ENCODE measurements around the gene KLF6.

Gene KLF6

GRCh38 chr10:3797750-3798149 lies 12.7 kb upstream of the KLF6 start:
- no peak overlapping the region for H3K9ac ChIP-seq (ENCODE audit: low read length)
- no peak overlapping the region for H2BK12ac ChIP-seq (ENCODE audit: low read length in 2 of 2)
- no peak overlapping the region for H3K4ac ChIP-seq (ENCODE audit: low read depth in 1 of 2, low read length in 2 of 2)
- no peak overlapping the region for H4K8ac ChIP-seq (ENCODE audit: low read length)
- no peak overlapping the region for H3K4me2 ChIP-seq (ENCODE audit: low read length, poor library complexity, severe bottlenecking)
- H2BK120ac ChIP-seq (ENCODE audit: low read depth, low read length): no peak overlapping the region
- no peak overlapping the region for H2BK15ac ChIP-seq (ENCODE audit: low read depth, poor library complexity, severe bottlenecking)
- H2BK5ac ChIP-seq (ENCODE audit: low read depth, low read length, poor library complexity, severe bottlenecking): no peak overlapping the region
- no peak overlapping the region for H2AFZ ChIP-seq (ENCODE audit: low read depth, low read length)
- no peaks in the 10 kb centered on the region for H3K27me3 ChIP-seq (ENCODE audit: control insufficient read depth in 1 of 2, insufficient read depth in 1 of 2, low read length in 2 of 2)
- H3K4me3 ChIP-seq (ENCODE audit: insufficient read depth in 1 of 2, low read depth in 1 of 2, low read length in 2 of 2): no peak overlapping the region
- H4K91ac ChIP-seq (ENCODE audit: low read length): no peak overlapping the region
- H3K79me1 ChIP-seq (replicated peaks; ENCODE audit: low read length, poor library complexity, severe bottlenecking): no peaks in the 10 kb centered on the region
- no peak overlapping the region for H3K23ac ChIP-seq (ENCODE audit: low read length in 2 of 2)
- 100% methylated on average over 1 of the region's 1 CpG for WGBS
- H3K14ac ChIP-seq (ENCODE audit: low read length in 2 of 2): no peak overlapping the region
- DNase-seq: no peak
- H3K27ac ChIP-seq (ENCODE audit: low read length, poor library complexity, severe bottlenecking): no peak overlapping the region
- H3K9me3 ChIP-seq (ENCODE audit: control insufficient read depth, low read length): peaks cover 13% of the 10 kb centered on the region
- H3K18ac ChIP-seq (ENCODE audit: low read depth in 1 of 2, low read length in 2 of 2): no peak overlapping the region
- peaks cover under 1% of the 10 kb centered on the region for H3K4me1 ChIP-seq (ENCODE audit: control insufficient read depth, insufficient read depth, low read depth, low read length)
- H3K36me3 ChIP-seq (ENCODE audit: control insufficient read depth in 1 of 2, insufficient read depth in 2 of 2, low read depth in 1 of 2, low read length in 2 of 2): no peaks in the 10 kb centered on the region
- no peak overlapping the region for H2AK5ac ChIP-seq (ENCODE audit: low read length, severe bottlenecking)

- no peak overlapping the region for H2BK5ac ChIP-seq (ENCODE audit: low read depth, low read length, poor library complexity, severe bottlenecking)
- no peak overlapping the region for H2BK15ac ChIP-seq (ENCODE audit: low read depth, poor library complexity, severe bottlenecking)
Observed at GRCh38 chr10:3793553-3793952, 8.5 kb upstream of the KLF6 start.

GRCh38 chr10:3792710-3793219 lies 7.8 kb upstream of the KLF6 start:
- Histone ChIP-seq H4K8ac (ENCODE audit: low read length) (no peak overlapping the region), H2AK5ac (ENCODE audit: low read length, severe bottlenecking) (no peak overlapping the region), H3K4me2 (ENCODE audit: low read length, poor library complexity, severe bottlenecking) (no peak overlapping the region), H3K4me3 (ENCODE audit: insufficient read depth in 1 of 2, low read depth in 1 of 2, low read length in 2 of 2) (no peak overlapping the region), H2AFZ (ENCODE audit: low read depth, low read length) (no peak overlapping the region), H3K18ac (ENCODE audit: low read depth in 1 of 2, low read length in 2 of 2) (no peak overlapping the region), H2BK5ac (ENCODE audit: low read depth, low read length, poor library complexity, severe bottlenecking) (no peak overlapping the region), H3K14ac (ENCODE audit: low read length in 2 of 2) (no peak overlapping the region), H2BK120ac (ENCODE audit: low read depth, low read length) (no peak overlapping the region), H3K9me3 (ENCODE audit: control insufficient read depth, low read length) (peaks cover 8% of the 10 kb centered on the region), H3K27ac (ENCODE audit: low read length, poor library complexity, severe bottlenecking) (no peak overlapping the region), H3K4me1 (ENCODE audit: control insufficient read depth, insufficient read depth, low read depth, low read length) (no peaks in the 10 kb centered on the region), H3K27me3 (ENCODE audit: control insufficient read depth in 1 of 2, insufficient read depth in 1 of 2, low read length in 2 of 2) (no peaks in the 10 kb centered on the region), H2BK12ac (ENCODE audit: low read length in 2 of 2) (no peak overlapping the region), H3K9ac (ENCODE audit: low read length) (no peak overlapping the region), H3K79me1 (replicated peaks; ENCODE audit: low read length, poor library complexity, severe bottlenecking) (no peaks in the 10 kb centered on the region), H3K36me3 (ENCODE audit: control insufficient read depth in 1 of 2, insufficient read depth in 2 of 2, low read depth in 1 of 2, low read length in 2 of 2) (no peaks in the 10 kb centered on the region), H3K23ac (ENCODE audit: low read length in 2 of 2) (no peak overlapping the region), H4K91ac (ENCODE audit: low read length) (no peak overlapping the region), H2BK15ac (ENCODE audit: low read depth, poor library complexity, severe bottlenecking) (no peak overlapping the region), H3K4ac (ENCODE audit: low read depth in 1 of 2, low read length in 2 of 2) (no peak overlapping the region)
- WGBS: 95% methylated on average over 4 of the region's 4 CpGs
- no peak for DNase-seq

More at GRCh38 chr10:3793553-3793952, 8.5 kb upstream of the KLF6 start:
- H3K36me3 ChIP-seq (ENCODE audit: control insufficient read depth in 1 of 2, insufficient read depth in 2 of 2, low read depth in 1 of 2, low read length in 2 of 2): no peaks in the 10 kb centered on the region
- no peak overlapping the region for H3K4me2 ChIP-seq (ENCODE audit: low read length, poor library complexity, severe bottlenecking)
- no peak overlapping the region for H2BK12ac ChIP-seq (ENCODE audit: low read length in 2 of 2)
- no peak overlapping the region for H4K91ac ChIP-seq (ENCODE audit: low read length)
- no peak overlapping the region for H3K9ac ChIP-seq (ENCODE audit: low read length)
- no peak overlapping the region for H3K4ac ChIP-seq (ENCODE audit: low read depth in 1 of 2, low read length in 2 of 2)
- H3K23ac ChIP-seq (ENCODE audit: low read length in 2 of 2): no peak overlapping the region
- H3K18ac ChIP-seq (ENCODE audit: low read depth in 1 of 2, low read length in 2 of 2): no peak overlapping the region
- no peak overlapping the region for H3K14ac ChIP-seq (ENCODE audit: low read length in 2 of 2)
- H2BK120ac ChIP-seq (ENCODE audit: low read depth, low read length): no peak overlapping the region
- H3K4me1 ChIP-seq (ENCODE audit: control insufficient read depth, insufficient read depth, low read depth, low read length): no peaks in the 10 kb centered on the region
- no peak overlapping the region for H4K8ac ChIP-seq (ENCODE audit: low read length)
- peak overlapping the region in 1 of 2 experiments; percentile 9 for H3K4me3 ChIP-seq (ENCODE audit: insufficient read depth in 1 of 2, low read depth in 1 of 2, low read length in 2 of 2)
- H3K79me1 ChIP-seq (replicated peaks; ENCODE audit: low read length, poor library complexity, severe bottlenecking): no peaks in the 10 kb centered on the region
- peaks cover 13% of the 10 kb centered on the region for H3K9me3 ChIP-seq (ENCODE audit: control insufficient read depth, low read length)
- WGBS: 96% methylated on average over 2 of the region's 3 CpGs
- no peak overlapping the region for H3K27ac ChIP-seq (ENCODE audit: low read length, poor library complexity, severe bottlenecking)
- H2AK5ac ChIP-seq (ENCODE audit: low read length, severe bottlenecking): no peak overlapping the region
- H2AFZ ChIP-seq (ENCODE audit: low read depth, low read length): no peak overlapping the region
- DNase-seq: no peak
- H3K27me3 ChIP-seq (ENCODE audit: control insufficient read depth in 1 of 2, insufficient read depth in 1 of 2, low read length in 2 of 2): no peaks in the 10 kb centered on the region

- no peak overlapping the region for H3K27ac ChIP-seq (ENCODE audit: low read length, poor library complexity, severe bottlenecking)
Observed at GRCh38 chr10:3791974-3792633, 7.1 kb upstream of the KLF6 start.

More at GRCh38 chr10:3791974-3792633, 7.1 kb upstream of the KLF6 start:
- Histone ChIP-seq H3K14ac (ENCODE audit: low read length in 2 of 2) (no peak overlapping the region), H2AFZ (ENCODE audit: low read depth, low read length) (no peak overlapping the region), H3K9me3 (ENCODE audit: control insufficient read depth, low read length) (peaks cover 6% of the 10 kb centered on the region), H2BK15ac (ENCODE audit: low read depth, poor library complexity, severe bottlenecking) (no peak overlapping the region), H3K9ac (ENCODE audit: low read length) (peak overlapping the region; percentile 3), H2BK5ac (ENCODE audit: low read depth, low read length, poor library complexity, severe bottlenecking) (no peak overlapping the region), H2BK120ac (ENCODE audit: low read depth, low read length) (no peak overlapping the region), H3K4me3 (ENCODE audit: insufficient read depth in 1 of 2, low read depth in 1 of 2, low read length in 2 of 2) (no peak overlapping the region), H3K4me1 (ENCODE audit: control insufficient read depth, insufficient read depth, low read depth, low read length) (no peaks in the 10 kb centered on the region), H2AK5ac (ENCODE audit: low read length, severe bottlenecking) (no peak overlapping the region), H2BK12ac (ENCODE audit: low read length in 2 of 2) (no peak overlapping the region), H3K23ac (ENCODE audit: low read length in 2 of 2) (no peak overlapping the region), H4K8ac (ENCODE audit: low read length) (no peak overlapping the region), H4K91ac (ENCODE audit: low read length) (no peak overlapping the region), H3K4ac (ENCODE audit: low read depth in 1 of 2, low read length in 2 of 2) (no peak overlapping the region), H3K36me3 (ENCODE audit: control insufficient read depth in 1 of 2, insufficient read depth in 2 of 2, low read depth in 1 of 2, low read length in 2 of 2) (no peaks in the 10 kb centered on the region), H3K4me2 (ENCODE audit: low read length, poor library complexity, severe bottlenecking) (no peak overlapping the region), H3K79me1 (replicated peaks; ENCODE audit: low read length, poor library complexity, severe bottlenecking) (no peaks in the 10 kb centered on the region), H3K27me3 (ENCODE audit: control insufficient read depth in 1 of 2, insufficient read depth in 1 of 2, low read length in 2 of 2) (no peaks in the 10 kb centered on the region), H3K18ac (ENCODE audit: low read depth in 1 of 2, low read length in 2 of 2) (no peak overlapping the region)
- peak; percentile 33 for DNase-seq
- 98% methylated on average over 2 of the region's 3 CpGs for WGBS

Data from mesenchymal stem cell (in vitro differentiated cells and primary cell).